ENCODE measurements around the gene RHEB. TPM values are rescaled to one million over a fixed set of nuclear protein-coding genes. Genes with fewer than 3 reads are reported as not detected.
A peak's percentile ranks its signal among the peaks of the same experiment; 100 is the strongest.

Gene RHEB
- total RNA-seq, 1 donor from 2014 or later, result 135 TPM

- intact Hi-C loops (cut with DNase I), result no loop called here
- ATAC-seq (no peak), DNase-seq (ENCODE audit: missing footprints) (no peak)
These were observed 91.1 kb downstream of the RHEB start for GRCh38 chr7:151428378-151429236.

GRCh38 chr7:151427705-151428377, 91.9 kb downstream of the RHEB start:
- no peak for ATAC-seq
- no peak for DNase-seq (ENCODE audit: missing footprints)
- intact Hi-C loops (cut with DNase I), result no loop called here

DNA sequence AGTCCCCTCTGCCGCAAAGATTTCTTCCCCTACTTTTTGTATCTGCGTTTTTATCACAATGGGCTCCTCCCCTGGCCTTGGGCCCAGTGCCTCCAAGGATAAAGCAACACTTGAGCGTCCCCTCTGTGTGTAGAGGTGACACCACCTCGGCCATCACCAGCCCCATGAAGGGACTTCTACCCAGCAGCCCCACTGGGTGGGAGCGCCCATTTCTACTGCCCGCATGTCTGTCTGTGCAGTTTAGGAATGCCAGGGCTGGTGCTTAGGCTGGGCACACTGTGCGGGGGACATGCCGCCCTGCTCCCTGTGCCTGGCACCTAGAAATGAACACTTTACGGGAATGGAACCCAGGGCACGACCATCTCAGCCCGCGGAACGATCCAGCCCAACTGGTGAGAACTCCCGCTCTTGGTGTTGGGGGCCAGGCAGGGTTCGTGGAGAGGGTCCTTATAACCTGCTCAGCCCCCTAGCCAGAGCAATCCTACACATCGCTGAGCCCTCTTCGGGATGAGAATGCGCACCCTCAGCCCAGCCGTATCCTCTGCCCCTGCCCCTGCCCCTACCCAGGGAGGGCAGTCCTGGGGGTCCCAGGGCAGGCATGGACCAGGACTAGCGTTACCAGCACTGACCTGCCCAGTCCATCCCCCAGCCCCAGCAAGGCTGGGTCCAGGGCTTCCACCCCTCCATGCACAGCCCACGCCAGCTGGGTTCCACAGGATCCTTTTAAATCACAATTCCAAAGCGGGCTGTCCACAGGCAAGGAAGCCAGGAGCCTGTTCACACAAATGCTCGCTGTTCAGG, 92.6 kb downstream of the RHEB start:
- peak; percentile 18 for ATAC-seq
- no peak for DNase-seq (ENCODE audit: missing footprints)
- intact Hi-C loops (cut with DNase I), result no loop called here

- peak; percentile 69 for ATAC-seq
- intact Hi-C loops (cut with DNase I), result no loop called here
- no peak for DNase-seq (ENCODE audit: missing footprints)
These were observed 93.2 kb downstream of the RHEB start for GRCh38 chr7:151426441-151426903.

DNA sequence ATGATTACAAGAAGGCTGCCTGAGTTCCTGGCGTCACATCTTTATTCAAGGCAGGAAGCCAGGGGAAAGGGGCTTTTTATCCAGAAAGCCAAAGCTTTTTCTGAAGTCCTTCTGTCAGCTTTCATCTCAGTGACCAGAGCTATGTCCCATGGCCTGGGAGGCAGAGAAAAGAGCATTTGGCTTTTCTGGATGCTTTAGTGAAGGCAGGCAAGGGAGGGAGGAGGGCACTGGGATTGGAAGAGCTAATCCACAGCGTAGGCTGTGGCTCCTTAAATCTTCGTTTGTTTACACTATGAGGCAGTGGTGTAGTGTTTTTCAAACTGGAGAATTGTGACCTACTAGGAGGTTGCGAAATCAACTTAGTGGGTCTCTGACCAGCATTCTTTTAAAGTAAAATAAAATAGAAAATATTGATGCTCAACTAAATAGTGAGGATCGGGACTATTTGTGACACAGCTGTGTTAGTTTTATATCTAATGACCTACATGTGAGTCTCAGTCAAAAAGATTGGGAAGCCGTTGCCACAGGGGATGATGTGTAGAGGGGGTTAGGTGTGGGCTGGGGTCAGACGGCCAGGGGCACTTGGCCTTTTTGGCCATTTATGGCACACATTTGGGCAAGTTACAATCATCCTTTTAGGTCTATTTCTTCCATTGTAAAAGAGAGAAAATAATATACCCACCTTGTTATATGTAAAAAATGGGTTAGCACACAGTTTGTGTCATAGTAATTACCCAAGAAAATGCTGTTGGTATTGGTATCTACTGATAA, 93.8 kb downstream of the RHEB start:
- intact Hi-C loops (cut with DNase I), result no loop called here
- DNase-seq (ENCODE audit: missing footprints) (no peak), ATAC-seq (peak; percentile 59)

GRCh38 chr7:151424799-151425198, 94.9 kb downstream of the RHEB start:
- ATAC-seq (no peak), DNase-seq (ENCODE audit: missing footprints) (no peak)
- intact Hi-C loops (cut with DNase I), result no loop called here

- intact Hi-C loops (cut with DNase I), result no loop called here
- DNase-seq (ENCODE audit: missing footprints) (no peak), ATAC-seq (no peak)
These were observed 95.8 kb downstream of the RHEB start for GRCh38 chr7:151423936-151424335.

DNA sequence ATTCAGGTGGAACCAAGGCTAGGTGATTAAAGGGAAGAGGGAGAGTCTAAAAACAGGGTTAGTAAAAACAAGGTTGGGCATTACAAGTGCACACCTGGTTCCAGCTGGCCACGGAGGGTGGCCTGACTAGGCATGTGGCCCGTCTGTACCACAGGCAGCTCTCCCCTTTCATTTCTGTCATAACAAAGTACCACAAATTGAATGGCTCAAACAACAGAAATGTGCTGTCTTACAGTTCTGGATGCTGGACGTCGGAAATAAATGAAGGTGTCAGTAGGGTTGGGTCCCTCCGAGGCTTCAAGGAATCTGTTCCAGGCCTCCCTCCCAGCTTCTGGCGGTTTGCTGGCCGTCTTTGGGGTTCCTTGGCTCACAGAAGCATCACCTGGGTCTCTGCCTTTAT, 96.5 kb downstream of the RHEB start:
- ATAC-seq (no peak), DNase-seq (ENCODE audit: missing footprints) (no peak)
- intact Hi-C loops (cut with DNase I), result no loop called here

GRCh38 chr7:151422212-151422611, 97.5 kb downstream of the RHEB start:
- DNase-seq (ENCODE audit: missing footprints) (no peak), ATAC-seq (no peak)
- intact Hi-C loops (cut with DNase I), result no loop called here

DNA sequence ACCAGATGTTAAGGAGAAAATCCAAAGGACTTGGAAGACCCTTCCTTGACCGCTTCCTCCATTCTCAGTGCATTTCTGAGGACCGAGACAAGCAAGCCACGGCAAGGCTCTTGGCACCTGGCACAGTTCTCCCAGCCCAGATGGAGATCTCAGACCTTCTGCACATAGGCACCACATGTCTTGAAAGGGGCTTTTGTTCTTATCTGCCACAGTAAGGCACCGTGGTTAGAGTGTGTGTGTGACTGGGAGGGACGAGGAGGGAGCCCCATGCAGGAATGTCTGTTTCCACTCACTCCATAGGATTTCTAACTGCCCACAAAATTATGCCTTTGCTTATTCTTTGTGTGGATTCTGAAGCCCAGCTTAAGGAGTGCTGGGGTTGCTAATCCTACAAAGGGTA, 99.6 kb downstream of the RHEB start:
- intact Hi-C loops (cut with DNase I), result no loop called here
- ATAC-seq (no peak), DNase-seq (ENCODE audit: missing footprints) (no peak)

GRCh38 chr7:151416941-151417315, 102.8 kb downstream of the RHEB start:
- intact Hi-C loops (cut with DNase I), result no loop called here

DNA sequence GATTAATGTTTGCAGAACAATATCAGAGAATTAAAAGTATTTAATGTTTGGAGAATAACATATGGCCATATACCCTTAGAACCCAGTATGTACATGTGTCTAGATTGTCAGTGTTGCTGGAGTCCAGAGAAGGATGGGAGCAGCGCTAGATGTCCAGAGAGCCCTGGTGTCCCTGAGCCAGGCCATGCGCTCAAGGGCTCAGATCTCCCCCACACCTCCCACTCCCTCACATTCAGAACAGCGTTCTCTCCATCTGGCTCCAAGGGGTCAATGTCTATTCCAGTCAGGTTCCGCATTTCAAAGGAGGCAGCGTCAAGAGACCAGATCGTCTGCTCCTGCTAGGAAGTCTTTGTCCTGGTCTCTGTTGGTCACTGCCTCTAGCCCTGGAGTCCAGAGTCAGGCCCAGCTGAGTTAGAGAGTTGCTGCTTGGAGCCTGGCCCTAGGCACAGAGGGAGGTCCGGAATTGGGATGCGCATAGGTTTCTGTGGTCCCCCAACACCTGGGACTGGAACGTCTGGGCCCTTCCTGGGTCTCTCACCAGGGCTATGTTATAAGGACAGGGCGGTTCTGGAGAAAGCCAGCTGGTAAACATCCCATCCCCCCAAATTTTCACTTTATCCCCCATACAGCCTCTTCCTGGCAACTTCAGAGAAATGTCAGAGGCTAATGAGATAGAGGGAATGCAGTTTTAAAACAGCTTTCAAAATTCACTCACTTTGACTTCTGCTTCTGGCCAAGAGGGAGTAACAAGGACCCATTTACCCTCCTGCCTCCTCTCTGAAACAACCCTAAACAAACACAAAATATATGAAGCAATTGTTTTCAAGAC, 103.4 kb downstream of the RHEB start:
- no peak for DNase-seq (ENCODE audit: missing footprints)
- no peak for ATAC-seq
- intact Hi-C loops (cut with DNase I), result no loop called here

More at GRCh38 chr7:151416941-151417315, 102.8 kb downstream of the RHEB start:
- DNase-seq (ENCODE audit: missing footprints), result no peak
- ATAC-seq, result peak; percentile 42

Small RNAs within 50 kb of the gene (microRNA-seq; reads per million reads assigned to microRNA genes)
- gene MIR3907, result not detected

Other genes with a start within 250 kb of the RHEB start
- gene NUB1, start 178.1 kb downstream of the RHEB start, total RNA-seq, result 31.3 TPM
- 0.41 TPM for gene WDR86, start 109.9 kb downstream of the RHEB start, total RNA-seq
- not detected for gene CRYGN, start 79.8 kb downstream of the RHEB start, total RNA-seq